ENCODE measurements around the gene DUSP12. TPM values are rescaled to one million over a fixed set of nuclear protein-coding genes. Genes with fewer than 3 reads are reported as not detected.
"Not testable (repeated sequence)": the region's sequence is repeated elsewhere in the genome, so short reads cannot be mapped to it uniquely, and the experiment has no call there.

Gene DUSP12
- total RNA-seq, 1 donor from 2014 or later, result 30.0 TPM

DNA sequence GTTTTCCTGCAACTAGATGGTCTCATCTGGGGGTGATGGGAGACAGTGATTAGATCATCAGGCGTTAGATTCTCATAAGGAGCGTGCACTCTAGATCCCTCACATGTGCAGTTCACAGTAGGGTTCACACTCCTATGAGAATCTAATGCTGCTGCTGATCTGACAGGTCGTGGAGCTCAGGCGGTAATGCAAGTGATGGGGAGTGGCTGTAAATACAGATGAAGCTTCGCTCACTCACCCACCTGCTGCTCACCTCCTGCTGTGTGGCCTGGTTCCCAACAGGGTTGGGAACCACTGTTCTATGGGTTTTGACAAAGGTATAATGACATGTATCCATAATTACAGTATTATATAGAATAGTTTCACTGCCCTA is 20.1 kb downstream of the DUSP12 start:
- DNase-seq (ENCODE audit: low read depth), result not testable (repeated sequence)

DNA sequence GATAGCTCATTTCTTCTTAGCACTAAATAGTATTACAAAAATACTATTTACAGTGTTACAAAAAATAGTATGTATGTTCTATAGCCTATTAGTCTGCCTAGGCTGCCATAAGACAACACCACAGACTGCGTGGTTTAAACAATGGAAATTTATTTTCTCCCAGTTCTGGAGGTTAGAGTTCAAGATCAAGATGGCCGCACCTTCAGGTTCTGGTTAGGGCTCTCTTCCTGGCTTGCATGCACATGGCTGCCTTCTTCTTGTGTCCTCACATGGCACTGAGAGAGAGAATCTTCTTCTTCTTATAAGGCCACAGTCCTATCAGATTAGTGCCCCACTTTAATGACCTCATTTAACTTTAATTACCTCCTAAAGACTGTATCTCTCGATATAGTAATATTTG is 20.7 kb downstream of the DUSP12 start:
- DNase-seq (ENCODE audit: low read depth), result no peak

DNA sequence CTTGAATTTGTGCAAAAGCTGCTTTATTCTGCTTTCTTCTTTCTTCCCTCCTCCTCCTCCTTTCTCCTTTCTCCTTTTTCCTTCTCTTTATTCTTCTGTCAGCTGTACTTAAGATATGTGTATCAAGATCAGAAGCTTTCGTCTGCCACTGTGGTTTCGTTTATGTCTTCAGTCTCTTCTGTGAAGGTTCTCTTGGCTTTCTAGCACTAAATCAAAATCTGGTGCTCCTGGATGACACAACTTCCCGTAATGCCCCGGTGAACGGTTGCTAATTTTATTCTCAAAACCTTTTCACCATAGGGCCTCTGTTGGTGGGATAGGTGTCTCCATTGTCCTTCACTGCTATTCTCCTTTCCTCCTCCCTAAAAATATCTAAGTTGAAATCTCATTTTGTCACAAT is 21.6 kb downstream of the DUSP12 start:
- DNase-seq (ENCODE audit: low read depth), result no peak

DNA sequence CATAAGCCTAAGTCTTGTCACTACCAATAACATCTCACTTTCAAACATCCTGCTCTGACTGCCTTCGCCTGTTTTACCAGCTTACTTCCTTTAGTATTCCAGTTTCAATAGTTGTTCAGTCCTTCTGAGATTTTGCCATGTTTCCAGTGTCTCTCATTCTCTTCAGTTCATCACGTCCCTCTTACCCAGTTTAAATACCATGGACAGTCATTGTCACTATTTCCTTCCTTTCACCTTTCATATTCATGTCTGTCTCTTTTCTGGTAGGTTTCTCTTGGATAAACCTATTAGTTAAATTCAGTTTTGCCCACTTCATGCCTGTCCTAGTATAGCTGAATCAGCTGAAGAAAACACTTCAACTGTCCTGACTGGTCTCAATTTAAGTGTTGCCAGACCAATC is 22.4 kb downstream of the DUSP12 start:
- DNase-seq (ENCODE audit: low read depth), result no peak

DNA sequence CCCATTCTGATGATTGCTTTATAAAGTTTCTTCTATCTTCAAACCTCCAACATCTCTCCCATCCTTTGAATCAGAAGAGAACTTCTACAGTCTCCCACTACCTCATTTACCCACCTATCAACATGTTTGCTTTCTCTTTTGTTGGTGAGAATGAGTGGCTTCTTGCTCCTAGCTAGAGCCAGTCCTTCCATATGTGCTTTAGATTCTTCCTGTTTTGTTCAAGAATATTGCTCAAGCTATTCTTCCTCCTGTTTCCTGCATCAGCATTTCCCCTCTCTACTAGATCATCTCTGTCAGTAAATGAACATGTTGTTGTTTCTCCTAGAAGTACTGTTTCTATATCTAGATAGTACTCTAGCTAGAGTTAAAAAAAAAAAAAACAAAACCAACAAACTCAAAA is 22.8 kb downstream of the DUSP12 start:
- no peak for DNase-seq (ENCODE audit: low read depth)

DNA sequence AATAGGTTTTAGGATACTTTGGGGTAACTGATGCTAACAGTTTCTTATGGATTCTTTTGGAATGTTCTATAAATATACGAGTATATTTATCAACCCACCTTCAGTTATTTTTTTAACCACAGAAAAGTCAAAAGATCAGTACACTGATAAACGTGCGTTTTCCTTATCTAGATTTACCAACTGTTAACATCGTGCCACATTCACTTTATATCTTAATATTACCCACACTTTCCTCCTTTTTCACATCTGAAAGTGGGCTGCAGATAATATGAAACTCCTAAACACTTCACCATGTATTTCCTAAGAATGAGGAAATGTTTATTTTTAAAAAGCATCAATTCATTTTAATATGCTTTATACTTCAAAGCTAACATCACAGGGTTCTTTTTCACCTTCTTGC is 24.2 kb downstream of the DUSP12 start:
- DNase-seq (ENCODE audit: low read depth), result no peak

DNA sequence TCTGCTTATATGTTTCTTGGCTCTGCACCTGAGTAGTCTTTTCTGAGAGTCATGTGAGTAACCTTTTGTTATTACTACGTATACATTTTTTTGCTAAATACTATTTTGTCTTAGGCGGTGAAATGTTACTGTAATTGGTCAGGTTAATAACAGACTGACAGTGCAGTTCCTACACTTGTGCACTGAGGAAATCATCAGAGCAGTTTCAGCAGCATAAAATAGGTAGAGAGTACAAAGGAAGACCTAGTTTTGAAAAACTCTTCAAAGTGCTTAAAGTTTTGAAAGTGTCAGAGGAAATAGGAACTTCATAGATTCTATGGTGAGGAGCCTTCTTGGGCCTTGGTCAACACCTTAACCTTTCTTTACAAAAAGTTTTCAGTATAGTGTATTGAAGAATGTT is 27.7 kb downstream of the DUSP12 start:
- no peak for DNase-seq (ENCODE audit: low read depth)

DNA sequence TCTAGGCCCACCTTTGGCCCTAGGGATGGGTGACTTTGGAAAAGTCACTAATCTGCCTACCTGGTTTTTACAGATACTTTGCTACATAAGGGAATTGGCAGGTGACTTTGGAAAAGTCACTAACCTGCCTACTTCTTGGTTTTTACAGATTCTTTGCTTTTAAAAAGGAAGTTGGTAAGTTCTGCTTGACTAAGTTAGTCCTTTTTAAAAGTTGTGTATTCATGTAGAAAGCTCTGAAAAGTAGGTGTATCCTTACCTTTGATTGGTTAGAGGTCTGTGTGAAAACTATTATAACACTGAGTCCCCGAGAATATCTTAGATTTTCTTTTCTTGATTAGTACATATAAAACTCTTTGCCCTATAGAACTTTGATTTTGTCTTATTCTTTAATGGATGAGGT is 28.9 kb downstream of the DUSP12 start:
- no peak for DNase-seq (ENCODE audit: low read depth)

DNA sequence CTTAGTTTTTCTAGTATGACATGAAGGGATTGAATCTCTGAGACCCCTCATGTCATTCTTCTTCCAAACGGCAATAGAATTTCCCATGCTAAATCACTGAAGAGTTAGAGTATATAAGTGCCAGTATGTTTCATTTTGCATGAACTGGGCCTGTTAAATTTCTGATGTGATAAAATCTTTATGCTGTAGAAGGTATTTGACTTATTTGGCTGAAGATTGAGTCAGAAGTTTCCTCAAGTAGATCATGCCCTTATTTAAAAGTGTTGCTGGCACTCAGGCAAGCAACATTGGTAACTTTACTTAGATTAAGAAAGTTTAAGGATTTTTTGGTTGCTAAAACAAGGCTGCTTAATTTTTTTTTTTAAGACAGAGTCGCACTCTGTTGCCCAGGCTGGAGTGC is 29.8 kb downstream of the DUSP12 start:
- DNase-seq (ENCODE audit: low read depth), result peak; percentile 7

DNA sequence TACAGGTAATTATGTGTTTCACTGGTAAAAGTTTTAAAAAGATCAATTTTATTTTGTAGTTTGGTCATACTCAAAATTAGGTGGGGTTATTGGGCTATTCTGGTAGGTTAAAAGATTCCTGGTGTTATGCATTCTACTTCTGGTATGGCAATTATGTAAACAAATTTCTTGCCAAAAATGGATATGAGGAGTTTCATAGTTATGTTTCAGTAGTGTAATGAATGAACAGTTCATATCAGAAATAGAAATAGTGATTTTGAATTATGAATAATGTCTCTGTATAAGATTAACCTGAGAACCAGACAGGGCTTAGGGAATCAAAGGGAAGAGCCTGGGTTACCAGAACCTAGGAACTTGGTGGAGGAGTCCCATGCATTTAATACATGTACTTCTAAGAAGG is 32.4 kb downstream of the DUSP12 start:
- no peak for DNase-seq (ENCODE audit: low read depth)

DNA sequence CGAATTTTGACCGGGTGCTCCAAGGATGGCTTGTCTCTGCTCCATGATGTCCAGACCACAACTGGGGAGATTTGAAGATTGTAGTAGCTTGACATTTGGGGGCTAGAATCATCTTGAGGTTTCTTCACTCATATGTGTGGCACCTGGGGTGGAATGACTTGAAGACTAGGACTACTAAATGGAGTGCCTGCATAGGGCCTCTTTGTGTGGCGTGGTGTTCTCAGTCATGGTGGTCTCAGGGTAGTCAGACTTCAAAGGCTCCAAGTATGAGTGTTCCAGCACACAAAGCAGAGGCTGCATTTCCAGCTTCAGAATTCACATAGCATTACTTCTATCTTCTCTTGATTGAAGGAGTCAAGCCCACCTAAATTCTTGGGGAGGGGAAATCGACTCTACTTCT is 33.3 kb downstream of the DUSP12 start:
- DNase-seq (ENCODE audit: low read depth), result no peak

DNA sequence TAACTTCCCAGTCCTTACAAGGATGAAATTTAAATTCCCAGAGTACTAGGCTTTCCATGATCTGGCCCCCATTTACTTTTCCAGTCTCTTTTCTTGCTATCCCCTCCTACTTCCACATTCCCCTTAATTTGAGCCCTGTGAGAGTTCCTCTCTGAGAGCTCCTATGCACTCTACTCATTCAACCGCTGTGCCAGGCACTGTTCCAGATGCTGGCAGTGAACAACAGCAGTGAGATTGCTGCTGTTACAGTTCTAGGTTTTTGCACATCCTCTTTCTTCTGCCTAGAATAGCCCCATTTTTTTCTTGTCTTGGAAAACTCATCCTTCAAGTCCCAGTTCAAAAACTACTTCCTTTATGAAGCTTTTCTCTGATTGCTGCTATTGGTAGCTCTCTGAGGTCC is 35.4 kb downstream of the DUSP12 start:
- no peak for DNase-seq (ENCODE audit: low read depth)

DNA sequence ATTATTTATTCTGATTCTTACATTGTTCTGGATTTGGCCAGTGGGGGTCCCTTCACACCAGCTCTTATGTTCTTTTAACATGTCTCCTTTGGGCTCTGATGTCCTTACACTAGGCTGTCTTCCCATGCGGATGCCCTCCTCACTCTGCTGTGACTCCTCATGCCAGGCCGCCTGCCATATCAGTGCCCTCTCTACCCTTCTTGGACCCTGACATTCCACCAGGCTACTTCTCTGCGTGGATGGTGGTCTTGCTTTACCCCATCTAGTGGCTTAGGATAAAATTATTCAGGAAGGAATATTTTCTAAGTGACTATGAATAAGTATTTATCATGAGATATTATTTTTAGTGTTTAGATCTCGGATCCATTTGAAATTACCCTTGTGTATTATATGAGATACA is 37.8 kb downstream of the DUSP12 start:
- no peak for DNase-seq (ENCODE audit: low read depth)

DNA sequence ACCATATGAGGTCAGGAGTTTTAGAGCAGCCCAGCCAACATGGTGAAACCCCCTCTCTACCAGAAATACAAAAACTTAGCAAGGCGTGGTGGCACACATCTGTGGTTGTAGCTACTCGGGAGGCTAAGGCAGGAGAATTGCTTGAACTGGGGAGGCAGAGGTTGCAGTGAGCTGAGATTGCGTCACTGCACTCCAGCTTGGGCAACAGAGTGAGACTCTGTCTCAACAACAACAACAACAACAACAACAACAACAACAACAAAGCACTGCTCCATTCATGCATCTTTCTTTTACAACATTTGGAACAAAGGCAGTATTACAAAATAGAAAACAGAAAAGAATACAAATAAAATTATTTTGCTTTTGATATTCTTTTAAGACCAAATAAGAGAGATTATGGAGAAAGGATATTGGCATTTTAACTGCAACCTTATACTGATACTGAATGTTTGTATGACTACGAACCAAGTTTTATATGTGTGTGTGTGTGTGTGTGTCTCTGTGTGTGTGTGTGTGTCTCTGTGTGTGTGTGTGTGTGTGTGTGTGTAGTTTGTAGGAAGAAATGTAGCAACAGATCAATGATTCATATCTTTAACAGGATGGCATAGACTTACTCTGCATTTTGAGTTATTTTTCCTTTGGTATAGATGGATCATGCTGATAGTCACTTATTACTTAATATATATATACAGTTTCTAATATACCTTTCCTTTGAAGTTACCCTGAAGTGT is 41.2 kb downstream of the DUSP12 start:
- no peak for DNase-seq (ENCODE audit: low read depth)

DNA sequence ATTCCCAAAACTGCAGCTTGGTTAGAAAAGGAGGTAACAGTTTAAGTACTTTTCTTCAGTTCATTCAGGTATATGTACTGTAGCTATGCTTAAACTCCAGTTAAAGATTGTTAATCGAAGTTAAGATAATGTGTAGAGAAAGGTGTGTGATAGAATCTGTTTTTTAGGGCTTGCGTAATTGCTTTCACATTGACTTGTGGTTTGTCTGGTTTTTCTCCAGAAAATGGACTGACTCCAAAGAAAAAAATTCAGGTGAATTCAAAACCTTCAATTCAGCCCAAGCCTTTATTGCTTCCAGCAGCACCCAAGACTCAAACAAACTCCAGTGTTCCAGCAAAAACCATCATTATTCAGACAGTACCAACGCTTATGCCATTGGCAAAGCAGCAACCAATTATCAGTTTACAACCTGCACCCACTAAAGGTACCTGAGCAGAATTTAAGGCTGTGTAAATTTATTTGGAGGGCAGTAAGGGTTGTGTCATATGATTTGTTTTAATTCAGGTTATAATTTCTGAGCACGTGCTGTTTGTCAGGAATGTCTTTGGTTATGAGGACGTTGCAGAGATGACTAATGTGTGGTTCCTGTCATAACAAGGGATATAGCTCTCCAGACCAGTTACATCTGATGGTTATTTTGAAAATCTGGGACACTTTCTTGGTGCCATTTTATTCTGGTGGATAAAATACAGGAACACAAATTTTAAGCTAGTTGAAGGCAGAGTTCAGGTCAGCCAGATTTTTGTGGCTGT is 42.5 kb downstream of the DUSP12 start:
- DNase-seq (ENCODE audit: low read depth), result peak; percentile 33

DNA sequence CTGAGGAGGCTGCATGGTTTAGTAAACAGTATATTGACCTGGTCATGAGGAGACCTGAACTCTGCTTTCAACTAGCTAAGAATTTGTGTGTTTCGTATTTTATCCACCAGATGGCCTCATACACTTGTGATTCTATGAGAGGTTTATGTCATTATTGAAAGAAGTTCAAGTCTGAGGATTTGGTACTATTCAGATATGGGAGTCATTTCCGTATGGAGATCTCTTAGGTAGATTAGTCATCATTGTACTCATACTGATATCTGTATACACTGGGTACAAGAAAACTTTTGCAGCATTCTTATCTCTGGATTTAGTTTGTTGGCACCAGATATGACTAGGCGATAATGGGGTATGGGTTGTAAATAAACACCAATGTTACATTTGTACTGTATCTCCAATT is 43.2 kb downstream of the DUSP12 start:
- DNase-seq (ENCODE audit: low read depth), result peak; percentile 83

DNA sequence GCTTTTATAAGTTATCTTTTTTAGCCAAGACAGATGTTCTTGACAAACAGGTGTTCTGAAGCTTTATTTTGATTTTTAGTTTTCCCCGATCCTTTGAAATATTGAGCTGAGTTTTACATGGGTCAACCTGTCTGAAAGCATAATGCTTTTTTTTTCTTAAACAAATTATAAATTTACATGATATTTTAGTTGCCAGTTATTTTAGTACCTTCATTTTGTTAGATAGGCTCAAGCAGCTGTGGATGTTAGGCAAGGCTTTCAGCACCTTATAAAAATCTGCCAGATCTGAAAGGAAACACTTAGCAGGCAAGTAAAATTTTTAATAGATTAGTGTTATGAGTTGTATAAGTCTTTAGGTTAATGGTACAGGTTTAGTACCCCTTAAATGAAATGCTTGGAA is 50.2 kb downstream of the DUSP12 start:
- DNase-seq (ENCODE audit: low read depth), result no peak

DNA sequence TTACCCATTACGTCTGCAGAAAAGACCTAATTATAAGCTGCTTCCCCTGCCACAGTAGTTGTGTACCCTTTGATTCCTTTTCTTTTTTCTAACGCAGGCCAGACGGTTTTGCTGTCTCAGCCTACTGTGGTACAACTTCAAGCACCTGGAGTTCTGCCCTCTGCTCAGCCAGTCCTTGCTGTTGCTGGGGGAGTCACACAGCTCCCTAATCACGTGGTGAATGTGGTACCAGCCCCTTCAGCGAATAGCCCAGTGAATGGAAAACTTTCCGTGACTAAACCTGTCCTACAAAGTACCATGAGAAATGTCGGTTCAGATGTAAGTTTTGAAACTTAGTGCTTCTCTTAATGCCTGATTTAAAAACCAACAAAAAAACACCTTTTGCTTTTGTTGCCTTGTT is 52.4 kb downstream of the DUSP12 start:
- no peak for DNase-seq (ENCODE audit: low read depth)

DNA sequence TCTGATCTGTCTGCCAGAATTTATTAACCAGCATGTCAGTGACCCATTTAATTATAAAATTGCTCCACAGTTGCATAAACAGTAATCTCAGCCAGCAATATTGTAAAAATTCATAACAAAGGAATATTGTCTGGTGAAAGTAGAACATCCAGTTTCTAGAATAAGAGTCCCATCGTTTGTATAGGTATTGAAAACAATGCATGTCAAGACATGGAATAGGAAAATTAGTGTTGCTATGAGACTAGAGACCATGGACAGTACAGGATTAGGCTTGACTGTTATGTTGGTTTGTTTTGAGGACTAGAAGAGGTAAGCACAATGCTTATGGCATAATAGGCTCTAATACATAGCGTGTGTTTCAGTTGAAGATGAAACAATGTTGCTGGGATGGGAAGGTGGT is 53.6 kb downstream of the DUSP12 start:
- DNase-seq (ENCODE audit: low read depth), result no peak

DNA sequence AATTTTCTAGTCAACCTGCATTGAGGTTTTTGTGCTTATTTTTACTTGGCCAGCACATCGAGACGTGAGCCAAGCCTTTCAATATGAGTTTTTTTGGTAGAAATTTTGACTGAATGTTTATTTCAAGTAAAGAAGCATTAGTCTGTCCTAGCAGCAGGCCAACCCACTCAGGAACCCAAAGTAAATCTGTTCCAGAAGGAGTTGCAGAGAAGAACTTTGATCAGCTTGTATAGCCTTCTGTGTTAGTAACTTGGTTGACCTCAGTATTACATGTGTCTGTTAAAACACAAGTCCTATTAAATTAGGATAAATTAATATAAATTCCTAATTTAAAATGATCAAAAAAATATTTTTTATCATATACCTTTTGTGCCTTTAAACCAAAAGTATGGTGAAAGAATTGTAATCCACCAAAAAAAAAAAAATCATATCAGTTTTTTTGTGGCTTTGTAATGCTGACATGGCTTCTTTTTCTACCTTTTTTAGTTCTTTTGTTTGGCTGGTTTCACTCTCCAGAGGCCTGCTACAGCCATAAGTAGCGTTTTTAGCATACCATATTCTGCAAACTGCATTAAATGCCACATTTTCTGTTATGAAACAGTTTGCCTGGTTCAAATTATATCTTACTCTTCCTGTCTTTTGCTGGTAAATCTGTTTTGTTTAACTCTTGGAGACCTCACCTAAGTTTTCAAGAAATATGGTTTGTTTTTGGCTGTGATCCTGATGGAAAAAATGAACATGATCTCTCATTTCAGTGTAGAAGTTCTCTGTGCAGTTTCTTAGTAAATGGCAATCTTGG is 56.0 kb downstream of the DUSP12 start:
- DNase-seq (ENCODE audit: low read depth), result no peak

Data from renal cortical epithelial cell (primary cell).